ENCODE results near the gene OR6M1.

DNA sequence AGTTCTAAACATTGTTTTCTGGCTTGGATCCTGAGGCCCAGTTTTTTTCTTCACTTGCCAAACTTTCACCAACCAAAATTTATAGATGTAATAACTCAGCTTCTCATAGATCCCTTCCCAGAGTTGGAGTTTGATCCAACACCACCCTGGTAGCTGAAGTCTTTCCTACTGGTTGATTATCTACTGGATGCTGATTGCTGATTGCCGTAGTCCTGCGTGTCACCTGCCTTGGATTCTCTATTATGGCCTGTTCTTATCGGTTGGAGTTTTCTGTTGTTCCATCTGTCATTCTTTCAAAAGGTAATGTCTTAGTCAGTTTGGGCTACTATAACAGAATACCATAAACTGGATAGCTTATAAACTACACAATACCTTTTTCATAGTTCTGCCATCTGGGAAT, 34.5 kb downstream of the OR6M1 start:
- TF ChIP-seq, protein P1, sequence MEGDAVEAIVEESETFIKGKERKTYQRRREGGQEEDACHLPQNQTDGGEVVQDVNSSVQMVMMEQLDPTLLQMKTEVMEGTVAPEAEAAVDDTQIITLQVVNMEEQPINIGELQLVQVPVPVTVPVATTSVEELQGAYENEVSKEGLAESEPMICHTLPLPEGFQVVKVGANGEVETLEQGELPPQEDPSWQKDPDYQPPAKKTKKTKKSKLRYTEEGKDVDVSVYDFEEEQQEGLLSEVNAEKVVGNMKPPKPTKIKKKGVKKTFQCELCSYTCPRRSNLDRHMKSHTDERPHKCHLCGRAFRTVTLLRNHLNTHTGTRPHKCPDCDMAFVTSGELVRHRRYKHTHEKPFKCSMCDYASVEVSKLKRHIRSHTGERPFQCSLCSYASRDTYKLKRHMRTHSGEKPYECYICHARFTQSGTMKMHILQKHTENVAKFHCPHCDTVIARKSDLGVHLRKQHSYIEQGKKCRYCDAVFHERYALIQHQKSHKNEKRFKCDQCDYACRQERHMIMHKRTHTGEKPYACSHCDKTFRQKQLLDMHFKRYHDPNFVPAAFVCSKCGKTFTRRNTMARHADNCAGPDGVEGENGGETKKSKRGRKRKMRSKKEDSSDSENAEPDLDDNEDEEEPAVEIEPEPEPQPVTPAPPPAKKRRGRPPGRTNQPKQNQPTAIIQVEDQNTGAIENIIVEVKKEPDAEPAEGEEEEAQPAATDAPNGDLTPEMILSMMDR (conservative IDR thresholded peaks at IDR 0.05; ENCODE audit: low read depth, low read length), result no peak
- TF ChIP-seq POLR2A (IDR thresholded peaks at IDR 0.05; ENCODE audit: low read depth, low read length), result no peak
- no peak for TF ChIP-seq CHD1 (IDR thresholded peaks at IDR 0.05; ENCODE audit: low read depth, low read length)
- no peak for TF ChIP-seq RAD21 (IDR thresholded peaks at IDR 0.05; ENCODE audit: low read length)
- no peak for TF ChIP-seq RCOR1 (IDR thresholded peaks at IDR 0.05; ENCODE audit: insufficient replicate concordance, low read length)
- TF ChIP-seq CEBPB (IDR thresholded peaks at IDR 0.05; ENCODE audit: low read depth, low read length), result no peak
- TF ChIP-seq, protein P2, sequence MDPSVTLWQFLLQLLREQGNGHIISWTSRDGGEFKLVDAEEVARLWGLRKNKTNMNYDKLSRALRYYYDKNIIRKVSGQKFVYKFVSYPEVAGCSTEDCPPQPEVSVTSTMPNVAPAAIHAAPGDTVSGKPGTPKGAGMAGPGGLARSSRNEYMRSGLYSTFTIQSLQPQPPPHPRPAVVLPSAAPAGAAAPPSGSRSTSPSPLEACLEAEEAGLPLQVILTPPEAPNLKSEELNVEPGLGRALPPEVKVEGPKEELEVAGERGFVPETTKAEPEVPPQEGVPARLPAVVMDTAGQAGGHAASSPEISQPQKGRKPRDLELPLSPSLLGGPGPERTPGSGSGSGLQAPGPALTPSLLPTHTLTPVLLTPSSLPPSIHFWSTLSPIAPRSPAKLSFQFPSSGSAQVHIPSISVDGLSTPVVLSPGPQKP (IDR thresholded peaks at IDR 0.05; ENCODE audit: borderline replicate concordance, low read depth, low read length), result no peak
- no peak for TF ChIP-seq MAFK (IDR thresholded peaks at IDR 0.05; ENCODE audit: low read depth, low read length)
- TF ChIP-seq MAZ (IDR thresholded peaks at IDR 0.05; ENCODE audit: borderline replicate concordance, low read depth, low read length), result no peak
- TF ChIP-seq, protein P3, sequence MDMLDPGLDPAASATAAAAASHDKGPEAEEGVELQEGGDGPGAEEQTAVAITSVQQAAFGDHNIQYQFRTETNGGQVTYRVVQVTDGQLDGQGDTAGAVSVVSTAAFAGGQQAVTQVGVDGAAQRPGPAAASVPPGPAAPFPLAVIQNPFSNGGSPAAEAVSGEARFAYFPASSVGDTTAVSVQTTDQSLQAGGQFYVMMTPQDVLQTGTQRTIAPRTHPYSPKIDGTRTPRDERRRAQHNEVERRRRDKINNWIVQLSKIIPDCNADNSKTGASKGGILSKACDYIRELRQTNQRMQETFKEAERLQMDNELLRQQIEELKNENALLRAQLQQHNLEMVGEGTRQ (IDR thresholded peaks at IDR 0.05; ENCODE audit: low read depth, low read length), result no peak
